Thyroid gland (tissue), 4 donors: ENCODE measurements around the gene PTGDS. TPM values are rescaled to one million over a fixed set of nuclear protein-coding genes. Genes with fewer than 3 reads are reported as not detected.

ENCODE experiments used
- DNase-seq, 2 donors: peaks; one replicate each; pipeline ENCODE4 v3.0.0-alpha.2; 2019
- H3K27ac ChIP-seq, 3 donors: fragments of 200-600 bp; sonication (generic); 1 replicate in 2 of 3; 2 replicates in 1 of 3; pipeline ENCODE4 v1.5.1; 2016 to 2019; ENCODE audit warnings: mild to moderate bottlenecking in 1 of 3, moderate library complexity in 1 of 3
- H3K27me3 ChIP-seq: fragments of 200-600 bp; sonication (generic); one replicate; pipeline ENCODE4 v1.5.1; 2019
- H3K36me3 ChIP-seq, 2 donors: fragments of 200-600 bp; sonication (generic); one replicate each; pipeline ENCODE4 v1.5.1; 2016 to 2019
- H3K4me1 ChIP-seq, 2 donors: fragments of 200-600 bp; sonication (generic); one replicate each; pipeline ENCODE4 v1.5.1; 2017 to 2019
- H3K4me3 ChIP-seq, 3 donors: fragments of 200-600 bp; sonication (generic); replicated peaks in 1 of 3; 1 replicate in 2 of 3; 2 replicates in 1 of 3; pipeline ENCODE4 v1.5.1; 2016; ENCODE audit warnings: mild to moderate bottlenecking in 1 of 3
- H3K9me3 ChIP-seq: fragments of 200-600 bp; sonication (generic); one replicate; pipeline ENCODE4 v1.5.1; 2017
- POLR2A ChIP-seq, 2 donors: fragments of 450-650 bp; IDR thresholded peaks; one replicate each; pipeline ENCODE4 v1.6.1; 2017; ENCODE audit warnings: antibody characterized with exemption in 2 of 2, mild to moderate bottlenecking in 2 of 2, moderate library complexity in 1 of 2
- WGBS, 2 donors: methylation state at CpG; one replicate each; pipeline ENCODE4 v1.1.5; 2017; 5-methylcytosine and 5-hydroxymethylcytosine counted together
- intact Hi-C: fragments of 100-400 bp; cut with DNase I; formaldehyde crosslinking; loops from one replicate; pipeline ENCODE4 v1.15.1; 2023
- total RNA-seq, 4 donors: library from RNA; depleted of rRNA; stranded (reverse); fragments of >200 nt; gene quantifications; one replicate each; pipeline ENCODE4 v1.2.3, GENCODE V29; 2016
- TF ChIP-seq, protein P1 (sequence below), 6 experiments: fragments of 200-600 bp in 3 of 6; fragments of 450-650 bp in 3 of 6; sonication (generic) in 3 of 6; IDR thresholded peaks; one replicate each; pipeline ENCODE4 v1.5.1; 2016 to 2019; ENCODE audit warnings: antibody characterized with exemption in 6 of 6, mild to moderate bottlenecking in 2 of 6, inconsistent platforms in 1 of 6, moderate library complexity in 1 of 6

PTGDS gene
- total RNA-seq, 4 donors from 2014 or later = 5.0 to 39.5 (median 33.9) TPM

DNA sequence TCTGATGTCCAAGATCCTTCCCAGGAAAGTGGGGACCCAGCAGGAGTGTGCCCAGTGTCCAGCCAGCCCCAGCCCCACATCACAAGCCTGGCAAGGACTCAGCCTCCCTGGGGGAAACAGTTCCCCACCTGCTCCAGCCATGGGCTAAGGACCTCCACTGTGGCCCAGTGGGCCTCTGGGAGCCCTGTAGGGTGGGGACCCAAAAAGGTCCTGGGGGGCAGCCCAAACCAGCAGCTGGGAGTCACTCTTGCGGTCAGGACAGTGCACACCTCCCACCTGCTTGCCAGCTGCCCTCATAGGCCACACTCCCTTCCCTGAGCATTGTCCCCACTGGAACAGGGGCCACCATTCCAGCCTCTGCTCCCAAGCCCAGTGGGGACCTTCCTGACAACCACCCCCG, 49.1 kb downstream of the PTGDS start:
- Histone ChIP-seq H3K27ac (peak overlapping the region in 1 of 3 donors; percentile 32), H3K27me3 (no peaks in the 10 kb centered on the region), H3K9me3 (no peaks in the 10 kb centered on the region), H3K4me1 (peaks cover 29 to 42% of the 10 kb centered on the region in 2 donors), H3K4me3 (no peak overlapping the region), H3K36me3 (no peaks in the 10 kb centered on the region)
- 83 to 93% methylated on average over 2 of the region's 2 CpGs for WGBS, 2 donors
- TF ChIP-seq, protein P1, sequence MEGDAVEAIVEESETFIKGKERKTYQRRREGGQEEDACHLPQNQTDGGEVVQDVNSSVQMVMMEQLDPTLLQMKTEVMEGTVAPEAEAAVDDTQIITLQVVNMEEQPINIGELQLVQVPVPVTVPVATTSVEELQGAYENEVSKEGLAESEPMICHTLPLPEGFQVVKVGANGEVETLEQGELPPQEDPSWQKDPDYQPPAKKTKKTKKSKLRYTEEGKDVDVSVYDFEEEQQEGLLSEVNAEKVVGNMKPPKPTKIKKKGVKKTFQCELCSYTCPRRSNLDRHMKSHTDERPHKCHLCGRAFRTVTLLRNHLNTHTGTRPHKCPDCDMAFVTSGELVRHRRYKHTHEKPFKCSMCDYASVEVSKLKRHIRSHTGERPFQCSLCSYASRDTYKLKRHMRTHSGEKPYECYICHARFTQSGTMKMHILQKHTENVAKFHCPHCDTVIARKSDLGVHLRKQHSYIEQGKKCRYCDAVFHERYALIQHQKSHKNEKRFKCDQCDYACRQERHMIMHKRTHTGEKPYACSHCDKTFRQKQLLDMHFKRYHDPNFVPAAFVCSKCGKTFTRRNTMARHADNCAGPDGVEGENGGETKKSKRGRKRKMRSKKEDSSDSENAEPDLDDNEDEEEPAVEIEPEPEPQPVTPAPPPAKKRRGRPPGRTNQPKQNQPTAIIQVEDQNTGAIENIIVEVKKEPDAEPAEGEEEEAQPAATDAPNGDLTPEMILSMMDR (IDR thresholded peaks at IDR 0.05) = no peak
- TF ChIP-seq POLR2A (IDR thresholded peaks at IDR 0.05) = no peak
- no peak for DNase-seq
- intact Hi-C loops = no loop called here

DNA sequence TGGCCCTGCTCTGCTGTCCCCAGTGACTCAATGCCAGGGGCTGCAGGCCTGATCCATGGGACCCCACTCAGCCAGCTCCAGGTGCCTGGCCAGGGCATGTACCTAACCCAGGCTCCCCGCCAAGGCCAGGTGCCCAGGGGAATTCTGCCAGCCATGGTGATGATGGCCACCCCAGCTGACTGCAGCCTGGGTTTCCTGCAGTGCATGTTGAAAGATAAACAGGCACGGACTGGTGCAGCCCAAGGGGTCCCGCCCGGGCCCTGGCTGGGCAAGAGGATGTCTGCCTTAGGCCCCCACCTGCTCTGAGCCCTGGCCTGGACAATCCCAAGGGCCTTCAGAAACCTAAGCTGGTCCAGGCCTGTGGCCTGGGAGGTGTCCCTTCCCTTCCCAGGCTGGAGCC, 49.5 kb downstream of the PTGDS start:
- DNase-seq = peak; percentile 78 to 81
- peak overlapping the region; percentile 46 to 63 (median 53) for H3K27ac ChIP-seq
- intact Hi-C loops = no loop called here

DNA sequence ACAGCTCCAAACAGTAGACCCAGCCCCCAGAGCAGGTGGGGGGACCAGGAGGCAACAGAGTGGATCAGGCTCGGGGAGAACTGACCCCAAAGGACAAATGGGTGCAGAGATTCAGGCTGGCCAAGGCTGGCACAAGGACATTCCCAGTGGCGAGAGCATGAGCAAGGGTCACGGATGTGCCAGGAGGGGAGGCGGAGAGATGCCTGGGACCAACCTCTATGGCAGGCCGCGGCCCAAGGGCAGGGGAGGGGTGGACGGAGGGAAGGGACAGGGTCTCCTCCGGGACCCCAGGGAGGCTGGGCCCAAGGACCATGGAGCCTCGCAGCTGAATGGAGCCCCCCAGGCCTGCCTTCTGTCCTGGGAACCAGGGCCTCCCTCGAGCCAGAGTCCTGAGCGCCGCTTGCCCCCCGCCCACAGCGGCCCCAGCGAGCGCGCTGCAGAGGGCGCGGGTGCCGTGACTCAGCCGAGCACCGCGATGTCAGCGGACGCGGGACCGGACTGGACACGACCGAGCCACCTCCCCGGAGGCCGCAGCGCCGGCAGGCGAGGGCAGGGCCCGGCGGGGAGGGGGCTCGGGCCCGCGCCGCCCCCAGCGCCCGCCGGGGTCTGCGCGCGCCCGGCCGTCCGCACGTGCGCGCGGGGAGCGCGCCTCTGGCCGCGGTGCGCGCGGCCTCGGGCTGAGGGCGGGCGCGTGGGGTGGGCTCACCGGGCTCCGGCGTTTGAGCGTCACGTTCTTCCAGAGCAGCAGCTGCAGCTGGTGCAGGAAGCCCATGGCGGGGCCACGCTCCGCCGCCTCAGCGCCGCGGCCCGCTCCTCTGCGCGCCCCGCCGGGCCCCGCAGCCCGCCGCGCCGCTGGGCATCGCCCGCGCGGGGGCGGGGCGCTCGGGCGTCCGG, 50.3 kb downstream of the PTGDS start, which contains the start of gene ABCA2:
TSS of gene ABCA2 (minus strand) at position 869 of the 894 bp plus-strand sequence. CDS start at position 772, 97 bp downstream.
- 15 to 22% methylated on average over 5 to 9 of the region's 95 CpGs for WGBS, 2 donors
- TF ChIP-seq, protein P1 (IDR thresholded peaks at IDR 0.05) = no peak
- peak in 1 of 2 donors; percentile 39 for TF ChIP-seq POLR2A (IDR thresholded peaks at IDR 0.05)
- DNase-seq = peak; percentile 37 to 50
- peak within 1 kb of the TSS; percentile 46 to 64 (median 53) for H3K27ac ChIP-seq
- no peaks in the 10 kb centered on the region for H3K27me3 ChIP-seq
- H3K36me3 ChIP-seq = no peaks in the 10 kb centered on the region
- H3K9me3 ChIP-seq = no peaks in the 10 kb centered on the region
- intact Hi-C loops = no loop called here
- peaks cover 29 to 42% of the 10 kb centered on the region in 2 donors for H3K4me1 ChIP-seq
- H3K4me3 ChIP-seq = peak within 1 kb of the TSS; percentile 22 to 49 (median 49)

More for the DNA sequence above, 49.5 kb downstream of the PTGDS start:
- TF ChIP-seq, protein P1 (IDR thresholded peaks at IDR 0.05) = no peak
- TF ChIP-seq POLR2A (IDR thresholded peaks at IDR 0.05) = no peak
- 12% methylated on average over 3 of the region's 4 CpGs; no CpG with 5 or more reads in 1 of the 2 donors for WGBS, 2 donors
- H3K4me1 ChIP-seq = peaks cover 29 to 42% of the 10 kb centered on the region in 2 donors
- H3K27me3 ChIP-seq = no peaks in the 10 kb centered on the region
- H3K9me3 ChIP-seq = no peaks in the 10 kb centered on the region
- H3K36me3 ChIP-seq = no peaks in the 10 kb centered on the region
- peak overlapping the region in 1 of 3 donors; percentile 49 for H3K4me3 ChIP-seq

DNA sequence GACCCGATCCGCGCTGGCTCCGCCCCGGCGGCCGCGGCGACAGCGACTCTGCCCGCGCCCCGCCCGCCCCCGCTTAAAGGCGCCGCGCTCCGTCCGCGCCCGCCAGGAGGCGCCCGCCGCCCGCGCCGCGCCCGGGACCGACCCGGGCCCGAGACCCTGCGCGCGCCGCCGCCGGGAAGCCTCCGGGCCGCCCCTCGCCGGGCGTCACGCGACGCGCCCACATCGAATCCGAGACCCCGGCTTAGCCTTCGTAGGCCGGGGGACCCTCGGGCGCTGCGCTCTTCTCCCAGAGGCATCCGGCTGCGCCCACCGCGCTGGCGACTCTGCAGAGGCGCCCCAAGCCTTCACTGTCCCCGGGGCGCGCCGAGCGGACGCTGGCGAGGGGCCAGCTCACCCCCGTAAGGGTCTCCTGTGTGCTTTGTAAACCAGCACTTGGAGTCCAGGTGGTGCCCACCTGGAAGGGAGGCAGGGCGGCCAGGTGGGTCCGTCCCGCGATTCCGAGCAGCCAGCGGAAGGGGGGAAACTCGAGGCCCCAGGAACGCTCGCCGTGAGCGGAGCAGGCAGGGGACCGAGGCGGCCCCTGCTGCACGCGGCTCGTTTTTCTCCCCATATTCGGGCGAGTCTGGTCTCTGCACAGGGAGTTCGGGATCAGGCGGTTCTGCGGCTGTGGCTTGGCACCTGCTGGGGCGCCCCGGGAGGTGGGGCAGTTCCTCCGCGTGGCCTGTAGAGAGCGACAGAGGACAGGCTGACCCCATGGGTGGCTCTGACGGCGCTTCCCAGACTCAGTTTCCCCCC, 51.2 kb downstream of the PTGDS start:
- H3K36me3 ChIP-seq = no peaks in the 10 kb centered on the region
- intact Hi-C loops = no loop called here
- no peaks in the 10 kb centered on the region for H3K27me3 ChIP-seq
- H3K9me3 ChIP-seq = no peaks in the 10 kb centered on the region
- WGBS, 2 donors = 0% methylated on average over 33 of the region's 98 CpGs; no CpG with 5 or more reads in 1 of the 2 donors
- H3K4me3 ChIP-seq = peak overlapping the region; percentile 22 to 49 (median 49)
- TF ChIP-seq, protein P1 (IDR thresholded peaks at IDR 0.05) = peak in 3 of 6 experiments; percentile 28 to 44 (median 29)
- TF ChIP-seq POLR2A (IDR thresholded peaks at IDR 0.05) = no peak
- peak; percentile 73 to 77 for DNase-seq
- H3K27ac ChIP-seq = peak overlapping the region in 2 of 3 donors; percentile 0 to 64
- peaks cover 29 to 42% of the 10 kb centered on the region in 2 donors for H3K4me1 ChIP-seq
